K562 (cell line): ENCODE measurements around the gene RNASEH2A. TPM values are rescaled to one million over a fixed set of nuclear protein-coding genes. Genes with fewer than 3 reads are reported as not detected.

Source experiments
- AFF4 ChIP-seq: sonication (generic); formaldehyde crosslinking; IDR thresholded peaks from 2 replicates; pipeline ENCODE4 v1.8.0; 2023; ENCODE audit warnings: mild to moderate bottlenecking, missing genetic modification reagents
- ARID3A ChIP-seq: IDR thresholded peaks from 2 replicates; pipeline ENCODE4 v1.6.1; 2012; ENCODE audit warnings: low read depth, low read length, improper control_type of control experiment, borderline replicate concordance
- CBX5 ChIP-seq: IDR thresholded peaks from 2 replicates; pipeline ENCODE4 v1.6.1; 2014; ENCODE audit warnings: low read depth, borderline replicate concordance
- CTBP1 ChIP-seq: fragments of 450-650 bp; IDR thresholded peaks from 2 replicates; pipeline ENCODE4 v1.6.1; 2016; ENCODE audit warnings: borderline replicate concordance
- EP300 ChIP-seq: IDR thresholded peaks from 2 replicates; pipeline ENCODE4 v1.6.1; 2012; ENCODE audit warnings: low read length, improper control_type of control experiment
- ETV1 ChIP-seq: fragments of 450-650 bp; conservative IDR thresholded peaks from 2 replicates; pipeline ENCODE4 v1.6.1; 2016; ENCODE audit warnings: missing genetic modification characterization, control low read depth, low read depth, missing compliant biosample characterization
- HEY1 ChIP-seq: fragments of 250-450 bp; sonication (Bioruptor Pico); IDR thresholded peaks from 2 replicates; pipeline ENCODE4 v1.5.0; 2020; ENCODE audit warnings: mild to moderate bottlenecking, moderate library complexity, borderline replicate concordance
- KDM5B ChIP-seq: fragments of 200-600 bp; sonication (generic); IDR thresholded peaks from 2 replicates; pipeline ENCODE4 v1.6.1; 2012; ENCODE audit warnings: low read depth, mild to moderate bottlenecking, moderate library complexity, low read length, control low read depth, inconsistent platforms; ENCODE audit not compliant: insufficient replicate concordance
- MYC ChIP-seq, 2 experiments: fragments of 250-450 bp in 1 of 2; sonication (Bioruptor Pico) in 1 of 2; IDR thresholded peaks; 2 replicates each; pipeline versions ENCODE4 v1.5.1 to v1.6.1; 2012 to 2021; ENCODE audit warnings: low read depth in 2 of 2, borderline replicate concordance in 1 of 2, improper control_type of control experiment in 1 of 2, low read length in 1 of 2, mild to moderate bottlenecking in 1 of 2, moderate library complexity in 1 of 2
- NFXL1 ChIP-seq: fragments of 450-650 bp; formaldehyde crosslinking; IDR thresholded peaks from 2 replicates; pipeline ENCODE4 v1.4.0; 2021; ENCODE audit warnings: mild to moderate bottlenecking
- RB1 ChIP-seq: fragments of 450-650 bp; IDR thresholded peaks from 2 replicates; pipeline ENCODE4 v1.6.1; 2017; ENCODE audit warnings: low read depth, mild to moderate bottlenecking
- RBM34 ChIP-seq: fragments of 200-400 bp; formaldehyde crosslinking; IDR thresholded peaks from 2 replicates; pipeline ENCODE4 v1.6.1; 2018; ENCODE audit warnings: low read length, borderline replicate concordance; ENCODE audit not compliant: insufficient read depth
- STAT5A ChIP-seq: IDR thresholded peaks from 2 replicates; pipeline ENCODE4 v1.6.1; 2012; ENCODE audit warnings: low read length, inconsistent platforms, borderline replicate concordance
- TCF15 ChIP-seq: fragments of 250-450 bp; sonication (Bioruptor Pico); IDR thresholded peaks from 2 replicates; pipeline ENCODE4 v1.8.0; 2022; ENCODE audit warnings: moderate library complexity, mild to moderate bottlenecking, inconsistent platforms
- TCF7L2 ChIP-seq: fragments of 150-350 bp; IDR thresholded peaks from 2 replicates; pipeline ENCODE4 v1.6.1; 2016; ENCODE audit warnings: low read depth, mild to moderate bottlenecking, low read length, moderate library complexity
- VEZF1 ChIP-seq: fragments of 200-800 bp; sonication (Bioruptor generic); IDR thresholded peaks from 2 replicates; pipeline ENCODE4 v1.6.1; 2017; ENCODE audit warnings: missing genetic modification characterization, missing compliant biosample characterization
- ZFP36 ChIP-seq: fragments of 150-350 bp; IDR thresholded peaks from 2 replicates; pipeline ENCODE4 v1.6.1; 2018; ENCODE audit warnings: low read length, low read depth; ENCODE audit not compliant: partially characterized antibody
- ZNF445 ChIP-seq: fragments of 250-450 bp; sonication (Bioruptor Pico); IDR thresholded peaks from 2 replicates; pipeline ENCODE4 v1.4.0; 2020; ENCODE audit warnings: low read depth, mild to moderate bottlenecking, moderate library complexity
- ZNF707 ChIP-seq: fragments of 250-450 bp; sonication (Bioruptor Pico); conservative IDR thresholded peaks from 2 replicates; pipeline ENCODE4 v1.8.0; 2022; ENCODE audit warnings: inconsistent platforms, mild to moderate bottlenecking, moderate library complexity
- polyA plus RNA-seq, 8 experiments: library from polyadenylated mRNA; depleted of rRNA in 4 of 8; stranded (reverse) in 5 of 8; unstranded in 3 of 8; fragments of >200 nt; fragmentation: Nextera tagmentation in 2 of 8; fragmentation: Illumina TruSeq in 1 of 8; extraction: Ambion mirVana in 2 of 8; extraction: Trizol in 1 of 8; gene quantifications; 2 replicates each; pipeline versions ENCODE4 v1.2.1 to v1.2.3, GENCODE V29; 2011 to 2014; ENCODE audit warnings: inconsistent platforms in 1 of 8, missing spikeins in 1 of 8
- total RNA-seq, 7 experiments: library from RNA; depleted of rRNA in 6 of 7; stranded (reverse); fragments of >200 nt in 6 of 7; fragmentation: Illumina TruSeq in 2 of 7; extraction: Trizol in 2 of 7; gene quantifications; 2 replicates each; pipeline versions ENCODE4 v1.2.1 to v1.2.3, GENCODE V29; 2011 to 2021; ENCODE audit warnings: low replicate concordance in 1 of 7

Gene RNASEH2A
- total and polyA plus RNA-seq, 9 of the 15 experiments (the other 6 are each of a cell fraction or from before 2014, with no cell fraction given), result 22.3 to 78.0 (median 61.7) TPM

- TF ChIP-seq TCF15 (CRISPR knock-in tag) (no peak), ARID3A (no peak), HEY1 (CRISPR knock-in tag) (no peak), RB1 (peak; percentile 66), ETV1 (tag) (no peak), CTBP1 (peak; percentile 56; the same call in 1 of the 2 replicates), NFXL1 (CRISPR knock-in tag) (no peak), STAT5A (no peak; the same call in 1 of the 2 replicates), ZFP36 (peak; percentile 92), MYC (IDR thresholded peaks at IDR 0.05; ENCODE audit: low read depth, low read length) (peak; percentile 80), MYC (CRISPR knock-in tag; IDR thresholded peaks at IDR 0.05; ENCODE audit: borderline replicate concordance, low read depth) (no peak), ZNF707 (CRISPR knock-in tag) (no peak), EP300 (peak; percentile 30; the same call in 1 of the 2 replicates), CBX5 (no peak), VEZF1 (CRISPR knock-in tag) (peak; percentile 48), TCF7L2 (no peak), KDM5B (peak; percentile 78), ZNF445 (CRISPR knock-in tag) (no peak), RBM34 (0 out of 2 replicates have a peak, but pooled peaks have one; percentile 63), AFF4 (no peak; the same call in 1 of the 2 replicates)
These were observed 12.8 kb upstream of the RNASEH2A start (continued) for GRCh38 chr19:12793290-12794195.
